Measurements from ENCODE around the gene EMP2. TPM values are rescaled to one million over a fixed set of nuclear protein-coding genes. Genes with fewer than 3 reads are reported as not detected.

EMP2 gene
- 21.1 to 33.5 TPM (median 29.5 TPM) in 5 replicates for total RNA-seq (2022; extraction: Qiagen RNA extraction; ENCODE audit: low read depth)

GRCh38 chr16:10579965-10580882 lies at the start of gene EMP2:
Gene EMP2, minus strand, starts transcription at chr16:10580598. Its CDS starts 32,981 bp downstream, at chr16:10547617.

Other genes starting within 250 kb of the EMP2 start
- 6.3 to 12.4 TPM (median 10.2 TPM) in 5 replicates for gene ATF7IP2, start 194.5 kb downstream of the EMP2 start, total RNA-seq (2022; extraction: Qiagen RNA extraction; ENCODE audit: low read depth)
- gene TEKT5, start 114.3 kb upstream of the EMP2 start, total RNA-seq (2022; extraction: Qiagen RNA extraction; ENCODE audit: low read depth), result not detected in 5 replicates
- 42.6 to 48.5 TPM (median 46.3 TPM) in 5 replicates for gene NUBP1, start 163.2 kb upstream of the EMP2 start, total RNA-seq (2022; extraction: Qiagen RNA extraction; ENCODE audit: low read depth)
- 0.06 to 0.21 TPM in 2 of 5 replicates, not detected in the others for gene TVP23A, start 238.2 kb upstream of the EMP2 start, total RNA-seq (2022; extraction: Qiagen RNA extraction; ENCODE audit: low read depth)

Measured in A549 treated with ZK216348 at 1 μM for 4 hours (cell line).